GM21576 (cell line): Measurements from ENCODE around the gene TRAK2.
A peak's percentile ranks its signal among the peaks of the same experiment; 100 is the strongest.
"Not testable (repeated sequence)": the region's sequence is repeated elsewhere in the genome, so short reads cannot be mapped to it uniquely, and the experiment has no call there.

Experiments
- ATAC-seq: cut with Tn5 transposase; IDR thresholded peaks from one replicate; pipeline ENCODE4 v1.9.1; 2021; ENCODE audit warnings: mild to moderate bottlenecking, moderate library complexity; ENCODE audit not compliant: unreplicated experiment

Gene TRAK2, protein sequence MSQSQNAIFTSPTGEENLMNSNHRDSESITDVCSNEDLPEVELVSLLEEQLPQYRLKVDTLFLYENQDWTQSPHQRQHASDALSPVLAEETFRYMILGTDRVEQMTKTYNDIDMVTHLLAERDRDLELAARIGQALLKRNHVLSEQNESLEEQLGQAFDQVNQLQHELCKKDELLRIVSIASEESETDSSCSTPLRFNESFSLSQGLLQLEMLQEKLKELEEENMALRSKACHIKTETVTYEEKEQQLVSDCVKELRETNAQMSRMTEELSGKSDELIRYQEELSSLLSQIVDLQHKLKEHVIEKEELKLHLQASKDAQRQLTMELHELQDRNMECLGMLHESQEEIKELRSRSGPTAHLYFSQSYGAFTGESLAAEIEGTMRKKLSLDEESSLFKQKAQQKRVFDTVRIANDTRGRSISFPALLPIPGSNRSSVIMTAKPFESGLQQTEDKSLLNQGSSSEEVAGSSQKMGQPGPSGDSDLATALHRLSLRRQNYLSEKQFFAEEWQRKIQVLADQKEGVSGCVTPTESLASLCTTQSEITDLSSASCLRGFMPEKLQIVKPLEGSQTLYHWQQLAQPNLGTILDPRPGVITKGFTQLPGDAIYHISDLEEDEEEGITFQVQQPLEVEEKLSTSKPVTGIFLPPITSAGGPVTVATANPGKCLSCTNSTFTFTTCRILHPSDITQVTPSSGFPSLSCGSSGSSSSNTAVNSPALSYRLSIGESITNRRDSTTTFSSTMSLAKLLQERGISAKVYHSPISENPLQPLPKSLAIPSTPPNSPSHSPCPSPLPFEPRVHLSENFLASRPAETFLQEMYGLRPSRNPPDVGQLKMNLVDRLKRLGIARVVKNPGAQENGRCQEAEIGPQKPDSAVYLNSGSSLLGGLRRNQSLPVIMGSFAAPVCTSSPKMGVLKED

DNA sequence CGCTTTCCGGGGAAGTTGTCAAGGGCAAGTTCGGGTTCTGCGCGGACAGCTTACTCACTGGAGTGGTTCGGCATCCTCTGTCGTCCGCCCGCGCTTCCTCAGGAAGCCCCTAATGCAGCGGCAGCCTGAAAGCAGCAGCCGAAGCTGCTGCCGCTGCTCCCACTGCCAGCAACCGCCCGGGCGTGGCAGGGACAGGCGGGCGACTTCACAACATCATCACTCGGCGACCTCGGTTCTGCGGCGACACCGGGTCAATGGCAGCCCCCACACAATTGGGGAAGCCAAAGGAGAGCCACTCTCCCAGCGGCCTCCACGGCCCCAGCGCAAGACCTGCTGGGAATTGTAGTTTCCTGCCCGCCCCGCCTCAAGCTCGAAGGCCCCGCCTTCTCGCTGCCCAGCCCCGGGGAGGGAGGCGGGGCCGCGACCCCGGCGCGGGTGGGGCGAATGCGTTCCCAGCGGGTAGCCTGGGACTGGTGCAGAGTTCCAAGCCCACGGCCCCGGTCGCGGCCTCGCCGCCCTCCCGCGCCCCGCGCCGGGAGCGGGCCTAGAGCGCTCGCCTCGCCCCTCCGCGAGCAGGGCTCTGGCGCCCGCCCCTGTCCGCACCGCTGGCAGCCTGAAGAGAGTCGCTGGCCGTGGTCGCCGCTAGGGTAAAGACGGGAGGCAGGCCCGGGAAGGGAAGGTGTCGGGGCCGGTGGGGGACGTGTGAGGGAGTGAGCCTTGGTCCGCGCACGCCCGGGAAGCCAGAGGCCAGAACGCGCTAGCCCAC is at the start of gene TRAK2, which contains the start of gene STRADB:
TSS of gene TRAK2 (minus strand) at position 167 of the 766 bp plus-strand sequence. CDS start 30,951 bp downstream, outside the sequence.
TSS of gene STRADB (plus strand) at position 449 of the 766 bp plus-strand sequence. CDS start 3,101 bp downstream, outside the sequence.
- ATAC-seq, result peak; percentile 96

GRCh38 chr2:201500534-201500933 is 49.3 kb upstream of the TRAK2 start:
- no peak for ATAC-seq

- ATAC-seq, result no peak
Observed at GRCh38 chr2:201496785-201497184, 45.5 kb upstream of the TRAK2 start.

GRCh38 chr2:201490291-201490690 is 39.0 kb upstream of the TRAK2 start:
- no peak for ATAC-seq

DNA sequence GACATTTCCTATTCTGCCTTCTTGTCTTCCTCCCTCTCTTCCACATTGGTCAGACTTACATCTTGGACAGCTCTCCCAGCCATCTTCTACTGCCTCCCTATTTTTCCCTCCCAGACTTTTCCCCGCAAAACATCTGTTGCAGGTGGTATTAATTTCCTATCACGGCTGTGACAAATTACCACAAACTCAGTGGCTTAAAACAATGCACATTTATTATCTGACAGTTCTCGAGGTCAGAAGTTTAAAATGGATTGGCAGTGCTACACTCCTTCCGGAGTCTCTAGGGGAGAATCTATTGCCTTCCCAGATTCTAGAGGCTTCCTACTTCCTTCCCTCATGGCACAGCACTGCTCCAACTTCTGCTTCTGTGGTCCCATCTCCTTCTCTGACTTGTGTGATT is 33.5 kb upstream of the TRAK2 start:
- ATAC-seq, result no peak

- ATAC-seq, result not testable (repeated sequence)
Observed at GRCh38 chr2:201483758-201484157, 32.5 kb upstream of the TRAK2 start.

- no peak for ATAC-seq
Observed at GRCh38 chr2:201483342-201483741, 32.1 kb upstream of the TRAK2 start.

DNA sequence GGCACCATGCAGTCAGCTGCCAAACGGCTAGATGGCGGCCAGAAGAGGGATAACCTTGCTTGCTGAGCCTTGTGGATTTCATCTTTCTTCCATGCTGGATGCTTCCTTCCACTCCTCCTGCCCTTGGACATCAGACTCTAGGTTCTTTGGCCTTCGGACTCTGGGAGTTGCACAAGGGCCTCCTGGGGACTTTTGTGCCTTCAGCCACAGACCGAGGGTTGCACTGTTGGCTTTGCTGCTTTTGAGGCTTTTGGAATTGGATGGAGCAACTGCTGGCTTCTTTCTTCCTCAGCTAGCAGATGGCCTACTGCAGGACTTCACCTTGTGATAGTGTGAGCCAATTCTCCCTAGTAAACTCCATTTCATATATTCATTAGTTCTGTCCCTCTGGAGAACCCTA is 31.3 kb upstream of the TRAK2 start:
- no peak for ATAC-seq

DNA sequence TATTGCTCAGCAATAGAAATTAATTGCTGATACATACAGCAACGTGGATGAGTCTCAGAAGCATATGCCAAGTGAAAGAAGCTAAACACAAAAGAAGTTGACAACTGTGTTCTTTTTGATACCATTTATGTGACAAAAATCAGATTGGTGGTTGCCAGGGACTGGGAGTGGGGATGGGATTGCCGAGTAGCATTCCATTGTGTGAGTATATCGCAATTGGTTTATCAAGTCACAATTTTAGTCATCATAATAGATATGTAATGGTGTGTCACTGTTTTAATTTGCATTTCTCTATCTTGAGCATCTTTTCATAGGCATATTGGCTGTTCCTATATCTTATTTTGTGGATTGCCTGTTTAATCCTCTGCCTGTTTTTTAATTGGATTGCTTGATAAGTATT is 21.2 kb upstream of the TRAK2 start:
- no peak for ATAC-seq

- no peak for ATAC-seq
Observed at GRCh38 chr2:201471732-201472393, 20.6 kb upstream of the TRAK2 start.

GRCh38 chr2:201470821-201471731 is 19.8 kb upstream of the TRAK2 start:
- ATAC-seq, result no peak

DNA sequence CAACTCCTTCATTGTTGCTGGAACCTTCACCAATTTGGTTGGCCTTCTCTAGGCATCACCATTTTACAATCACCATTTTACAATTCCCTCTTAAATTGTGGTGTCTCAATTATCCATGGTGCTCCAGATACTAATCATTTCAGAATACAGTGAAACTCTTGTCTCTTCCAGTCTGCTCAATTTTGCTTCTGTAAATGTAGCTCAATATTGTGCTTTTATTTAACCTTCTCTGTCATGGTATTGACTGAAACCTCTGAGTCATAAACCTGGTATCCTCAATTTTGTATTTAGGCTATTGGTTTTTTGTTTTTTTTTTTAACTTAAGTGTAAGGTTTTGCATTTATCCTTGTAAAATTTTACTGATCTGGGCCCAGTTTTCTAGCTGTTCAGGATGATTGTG is 16.4 kb upstream of the TRAK2 start:
- no peak for ATAC-seq

- no peak for ATAC-seq
Observed at GRCh38 chr2:201466050-201466675, 14.9 kb upstream of the TRAK2 start.

DNA sequence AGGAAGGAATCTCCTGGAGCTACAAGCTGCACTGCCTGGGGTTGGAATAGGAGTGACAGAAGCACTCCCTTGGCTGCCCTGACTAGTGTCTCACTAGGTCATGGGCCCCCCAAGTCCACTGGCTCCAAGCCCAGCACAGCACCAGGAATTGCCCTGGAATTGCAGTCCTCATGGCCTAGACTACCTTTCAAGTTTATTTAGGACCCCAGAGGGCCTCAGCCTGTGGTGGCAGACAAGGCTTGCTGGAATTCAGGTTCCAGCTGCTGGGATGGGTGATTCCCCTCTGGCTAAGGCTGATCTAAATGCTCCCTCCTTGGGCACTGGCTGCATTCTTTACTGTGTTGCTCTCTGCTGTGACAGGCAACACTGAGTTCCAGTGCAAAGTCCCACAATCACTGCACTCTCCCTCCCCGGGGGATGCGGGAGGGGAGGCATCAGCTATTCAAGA is 14.3 kb upstream of the TRAK2 start:
- ATAC-seq, result no peak

DNA sequence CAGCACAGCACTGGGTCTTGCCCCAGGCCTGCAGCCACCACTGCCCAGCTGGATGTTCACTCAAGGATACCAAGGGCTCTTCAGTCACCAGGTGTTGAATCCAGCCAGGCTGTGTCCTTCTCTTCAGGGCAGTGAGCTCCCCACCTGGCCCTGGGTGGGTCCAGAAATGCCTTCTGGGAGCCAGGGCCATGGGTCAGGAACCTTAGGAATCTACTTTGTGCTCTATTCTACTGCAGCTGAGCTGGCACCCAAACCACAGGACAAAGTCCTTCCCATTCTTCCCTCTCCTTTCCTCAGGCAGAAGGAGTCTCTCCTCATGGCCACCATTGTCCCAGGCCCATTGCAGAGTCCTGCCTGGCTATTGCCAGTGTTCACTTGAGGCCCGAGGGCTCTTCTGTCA is 13.3 kb upstream of the TRAK2 start:
- no peak for ATAC-seq

GRCh38 chr2:201460532-201460931 is 9.3 kb upstream of the TRAK2 start:
- ATAC-seq, result no peak

DNA sequence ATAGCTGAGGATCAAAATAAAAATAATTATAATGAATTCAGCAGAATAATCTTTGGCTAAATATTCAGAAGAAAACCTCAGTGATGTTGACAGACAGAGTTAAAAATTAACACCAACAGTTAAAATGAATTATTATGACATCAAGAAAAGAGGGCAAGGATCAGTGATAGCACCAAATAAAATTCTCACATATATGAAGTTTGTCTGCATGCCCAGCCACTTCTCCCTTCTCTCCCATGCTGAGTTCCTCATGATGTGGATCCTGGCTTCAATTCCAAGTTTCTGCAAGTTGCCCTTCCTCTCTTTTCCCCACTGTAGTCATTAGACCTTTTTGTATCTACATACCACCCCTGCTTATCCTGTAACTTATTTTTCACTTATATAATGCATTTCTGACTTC is 7.1 kb upstream of the TRAK2 start:
- no peak for ATAC-seq

DNA sequence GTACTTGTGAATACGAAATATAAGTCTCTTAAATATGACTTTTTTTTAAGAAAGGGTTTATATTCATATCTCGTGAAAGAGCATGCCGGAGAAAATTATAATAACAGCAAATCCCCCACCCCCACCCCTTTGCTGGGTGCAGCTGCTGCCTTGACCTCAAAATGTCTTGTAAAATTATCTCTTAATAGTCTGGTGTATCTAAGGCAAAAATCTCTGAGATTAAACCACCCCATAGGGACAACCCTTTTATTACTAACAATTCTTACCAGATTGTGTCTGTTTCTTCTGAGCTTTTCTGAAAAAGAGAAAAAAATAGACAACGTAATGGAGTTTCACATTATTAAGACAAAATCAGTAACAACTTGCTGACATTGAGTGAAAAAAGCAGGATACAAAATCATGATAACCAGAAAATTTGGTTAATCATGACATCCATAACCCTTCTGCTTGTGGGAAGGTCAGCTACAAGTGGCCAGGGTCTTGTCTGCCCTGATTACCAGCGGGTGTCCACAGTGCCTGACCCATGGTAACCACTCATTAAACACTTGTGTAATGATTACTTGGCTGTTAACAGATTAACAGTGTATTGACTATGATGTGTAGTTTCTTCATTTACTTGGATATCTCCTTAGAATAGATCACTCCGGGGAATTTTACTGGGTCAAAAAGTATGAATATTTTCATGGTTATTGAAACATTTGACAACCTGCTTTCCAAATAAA is 1.8 kb upstream of the TRAK2 start:
- no peak for ATAC-seq
